Measurements from ENCODE around the gene FARS2.

FARS2 gene

DNA sequence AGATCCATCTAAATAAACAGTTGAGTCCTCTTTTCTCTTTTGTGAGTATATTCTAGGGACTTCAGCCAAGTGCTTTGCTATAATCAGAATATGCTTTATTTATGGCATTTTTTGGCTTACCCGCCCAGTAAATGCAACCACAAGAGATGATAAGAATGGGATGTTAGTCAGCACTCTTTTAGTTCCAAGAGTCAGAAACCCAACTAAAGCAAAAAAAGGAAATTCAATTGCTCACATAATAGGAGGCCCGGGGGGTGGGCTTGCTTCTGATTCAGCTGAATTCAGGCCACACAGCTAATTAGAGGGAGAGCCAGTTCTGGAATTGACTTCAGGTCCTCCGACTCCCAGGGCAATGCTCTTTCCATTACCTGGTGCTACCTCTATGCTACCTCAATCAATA, 250.6 kb downstream of the FARS2 start:
- ChIA-PET CTCF (no interaction called here), POLR2A (no interaction called here)
- DNase-seq (ENCODE audit: extremely low spot score), result no peak
- TF ChIP-seq FOXK2 (IDR thresholded peaks at IDR 0.05), result no peak
- TF ChIP-seq LEF1 (IDR thresholded peaks at IDR 0.05; ENCODE audit: borderline replicate concordance), result no peak
- TF ChIP-seq CTBP1 (IDR thresholded peaks at IDR 0.05; ENCODE audit: borderline replicate concordance), result no peak
- TF ChIP-seq, protein P1, sequence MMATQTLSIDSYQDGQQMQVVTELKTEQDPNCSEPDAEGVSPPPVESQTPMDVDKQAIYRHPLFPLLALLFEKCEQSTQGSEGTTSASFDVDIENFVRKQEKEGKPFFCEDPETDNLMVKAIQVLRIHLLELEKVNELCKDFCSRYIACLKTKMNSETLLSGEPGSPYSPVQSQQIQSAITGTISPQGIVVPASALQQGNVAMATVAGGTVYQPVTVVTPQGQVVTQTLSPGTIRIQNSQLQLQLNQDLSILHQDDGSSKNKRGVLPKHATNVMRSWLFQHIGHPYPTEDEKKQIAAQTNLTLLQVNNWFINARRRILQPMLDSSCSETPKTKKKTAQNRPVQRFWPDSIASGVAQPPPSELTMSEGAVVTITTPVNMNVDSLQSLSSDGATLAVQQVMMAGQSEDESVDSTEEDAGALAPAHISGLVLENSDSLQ (IDR thresholded peaks at IDR 0.05), result no peak
- TF ChIP-seq ELF4 (IDR thresholded peaks at IDR 0.05), result no peak
- TF ChIP-seq SP1 (IDR thresholded peaks at IDR 0.05), result no peak
- TF ChIP-seq FOXA1 (IDR thresholded peaks at IDR 0.05), result no peak
- TF ChIP-seq SUZ12 (IDR thresholded peaks at IDR 0.05), result no peak
- no peak for TF ChIP-seq ZNF384 (IDR thresholded peaks at IDR 0.05)
- TF ChIP-seq BHLHE40 (IDR thresholded peaks at IDR 0.05; ENCODE audit: borderline replicate concordance), result no peak
- TF ChIP-seq FOXM1 (IDR thresholded peaks at IDR 0.05; ENCODE audit: borderline replicate concordance), result no peak
- no peak for TF ChIP-seq ARNT (IDR thresholded peaks at IDR 0.05)
- no peak for TF ChIP-seq NFRKB (IDR thresholded peaks at IDR 0.05)
- no peak for TF ChIP-seq TARDBP (IDR thresholded peaks at IDR 0.05)
- no peak for TF ChIP-seq L3MBTL2 (conservative IDR thresholded peaks at IDR 0.05)
- no peak for TF ChIP-seq HDGF (IDR thresholded peaks at IDR 0.05; ENCODE audit: borderline replicate concordance)

DNA sequence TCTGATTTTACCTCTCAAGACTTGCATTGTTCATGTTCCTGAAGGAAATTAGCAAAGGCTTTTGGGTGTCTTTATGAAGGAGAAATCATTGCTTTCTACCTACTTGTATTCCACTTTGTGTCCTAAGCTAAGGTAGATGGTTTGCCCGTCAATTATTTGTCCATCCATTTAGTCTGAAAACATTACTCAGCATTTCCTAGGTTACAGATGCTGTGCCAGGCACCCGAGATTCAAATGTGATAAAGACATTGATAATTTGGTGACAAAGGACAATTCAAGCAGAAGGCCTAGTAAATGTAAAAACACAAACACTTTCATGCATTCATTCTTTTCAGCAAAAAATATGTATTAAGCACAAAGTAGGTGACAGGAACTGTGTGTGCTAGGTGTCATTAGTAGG, 251.1 kb downstream of the FARS2 start:
- CTCF ChIA-PET, result no interaction called here
- TF ChIP-seq LEF1 (IDR thresholded peaks at IDR 0.05; ENCODE audit: borderline replicate concordance) (no peak), ZNF384 (IDR thresholded peaks at IDR 0.05) (no peak), BHLHE40 (IDR thresholded peaks at IDR 0.05; ENCODE audit: borderline replicate concordance) (no peak), CTBP1 (IDR thresholded peaks at IDR 0.05; ENCODE audit: borderline replicate concordance) (no peak), HDGF (IDR thresholded peaks at IDR 0.05; ENCODE audit: borderline replicate concordance) (no peak), ELF4 (IDR thresholded peaks at IDR 0.05) (no peak), TARDBP (IDR thresholded peaks at IDR 0.05) (no peak), FOXK2 (IDR thresholded peaks at IDR 0.05) (no peak)
- TF ChIP-seq, protein P1 (IDR thresholded peaks at IDR 0.05), result no peak
- DNase-seq (ENCODE audit: extremely low spot score), result no peak
- POLR2A ChIA-PET, result no interaction called here

DNA sequence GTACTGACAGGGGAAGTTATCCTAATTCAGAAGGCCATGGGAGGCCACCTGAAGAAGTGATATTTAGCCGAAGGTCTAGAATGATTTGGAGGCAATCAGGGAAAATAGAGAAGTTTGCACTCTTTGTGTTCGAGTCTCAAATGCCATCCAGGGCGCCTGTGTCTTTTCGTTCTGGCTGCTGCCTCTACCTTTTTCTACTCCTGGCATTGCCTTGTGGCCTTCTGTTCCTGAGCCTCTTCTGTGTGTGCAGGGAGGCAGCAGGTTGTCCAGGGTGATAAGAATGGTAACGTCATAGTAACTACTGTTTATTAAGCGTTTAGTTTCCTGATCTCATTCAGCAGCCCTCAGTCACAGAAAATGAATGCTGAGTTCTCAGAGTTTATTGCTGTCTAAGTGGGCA, 252.1 kb downstream of the FARS2 start:
- ChIA-PET CTCF (no interaction called here), POLR2A (no interaction called here)
- no peak for TF ChIP-seq ELF4 (IDR thresholded peaks at IDR 0.05)
- TF ChIP-seq FOXK2 (IDR thresholded peaks at IDR 0.05), result no peak
- no peak for DNase-seq (ENCODE audit: extremely low spot score)

DNA sequence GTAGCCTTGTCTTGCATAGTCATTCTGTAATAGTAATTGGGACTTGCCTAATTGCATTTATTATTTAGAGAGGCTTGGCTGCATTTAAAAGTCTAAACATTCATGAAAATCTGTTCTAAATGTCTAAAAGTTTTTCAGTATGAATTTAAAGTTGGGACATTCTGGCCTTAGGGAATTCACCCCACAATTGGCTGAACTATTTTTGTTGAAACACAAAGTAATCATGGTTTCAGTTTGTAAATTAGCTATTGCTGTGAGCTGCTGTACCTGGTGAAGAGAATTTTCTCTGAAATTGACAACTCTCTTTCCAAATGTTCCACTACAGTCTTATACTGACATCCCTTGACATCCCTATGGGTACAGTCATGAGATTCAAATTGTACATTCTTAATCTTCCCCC, 253.0 kb downstream of the FARS2 start:
- no peak for DNase-seq (ENCODE audit: extremely low spot score)
- TF ChIP-seq HDGF (IDR thresholded peaks at IDR 0.05; ENCODE audit: borderline replicate concordance) (no peak), FOXK2 (IDR thresholded peaks at IDR 0.05) (no peak), TARDBP (IDR thresholded peaks at IDR 0.05) (no peak), ELF4 (IDR thresholded peaks at IDR 0.05) (no peak), FOXM1 (IDR thresholded peaks at IDR 0.05; ENCODE audit: borderline replicate concordance) (no peak), FOXA1 (IDR thresholded peaks at IDR 0.05) (no peak)

DNA sequence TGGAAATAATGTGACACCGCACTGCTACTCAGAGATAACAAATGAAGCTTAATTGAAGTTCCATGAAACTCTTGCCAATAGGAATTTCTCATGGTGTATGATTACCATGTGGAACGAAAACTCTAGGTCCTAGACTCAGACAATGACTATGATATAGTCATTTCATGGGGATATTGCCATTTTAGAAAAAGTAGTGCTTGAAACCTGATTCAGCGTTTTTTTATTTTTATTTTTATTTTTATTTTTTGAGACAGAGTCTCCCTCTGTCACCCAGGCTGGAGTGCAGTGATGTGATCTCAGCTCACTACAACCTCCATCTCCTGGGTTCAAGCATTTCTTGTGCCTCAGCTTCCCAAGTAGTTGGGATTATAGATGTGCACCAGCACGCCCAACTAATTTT, 253.9 kb downstream of the FARS2 start:
- TF ChIP-seq SP1 (IDR thresholded peaks at IDR 0.05) (no peak), FOXA1 (IDR thresholded peaks at IDR 0.05) (no peak), TARDBP (IDR thresholded peaks at IDR 0.05) (no peak), BHLHE40 (IDR thresholded peaks at IDR 0.05; ENCODE audit: borderline replicate concordance) (no peak), L3MBTL2 (conservative IDR thresholded peaks at IDR 0.05) (no peak), FOXK2 (IDR thresholded peaks at IDR 0.05) (no peak), ZNF384 (IDR thresholded peaks at IDR 0.05) (no peak), ELF4 (IDR thresholded peaks at IDR 0.05) (no peak), LEF1 (IDR thresholded peaks at IDR 0.05; ENCODE audit: borderline replicate concordance) (no peak), CTBP1 (IDR thresholded peaks at IDR 0.05; ENCODE audit: borderline replicate concordance) (no peak), HDGF (IDR thresholded peaks at IDR 0.05; ENCODE audit: borderline replicate concordance) (no peak), NFRKB (IDR thresholded peaks at IDR 0.05) (no peak), SUZ12 (IDR thresholded peaks at IDR 0.05) (no peak), ARNT (IDR thresholded peaks at IDR 0.05) (no peak), FOXM1 (IDR thresholded peaks at IDR 0.05; ENCODE audit: borderline replicate concordance) (no peak)
- TF ChIP-seq, protein P1 (IDR thresholded peaks at IDR 0.05), result no peak
- ChIA-PET CTCF (no interaction called here), POLR2A (no interaction called here)
- DNase-seq (ENCODE audit: extremely low spot score), result no peak

More for the DNA sequence above, 253.0 kb downstream of the FARS2 start:
- POLR2A ChIA-PET, result no interaction called here
- CTCF ChIA-PET, result no interaction called here

DNA sequence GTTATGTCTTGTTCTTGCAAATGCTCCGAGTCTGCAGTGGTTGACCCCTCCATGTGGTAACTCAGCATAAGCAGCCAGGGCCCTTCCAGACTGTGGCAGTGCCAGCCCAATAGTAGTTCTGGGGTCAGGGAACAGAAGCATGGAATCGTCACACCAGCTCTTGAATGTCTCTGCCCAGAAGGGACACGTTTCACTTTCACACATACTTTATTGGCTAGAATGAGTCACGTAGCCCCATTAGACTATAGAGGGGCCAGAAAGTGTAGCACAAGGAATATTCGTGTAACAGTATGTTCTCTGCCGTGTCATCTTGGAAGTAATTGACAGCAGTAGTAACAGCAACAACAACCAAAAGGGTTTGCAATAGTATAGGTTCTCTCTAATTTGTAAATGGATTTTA, 254.7 kb downstream of the FARS2 start:
- no peak for DNase-seq (ENCODE audit: extremely low spot score)
- CTCF ChIA-PET, result no interaction called here
- TF ChIP-seq CTBP1 (IDR thresholded peaks at IDR 0.05; ENCODE audit: borderline replicate concordance), result no peak
- TF ChIP-seq FOXA1 (IDR thresholded peaks at IDR 0.05), result no peak
- no peak for TF ChIP-seq SP1 (IDR thresholded peaks at IDR 0.05)
- TF ChIP-seq FOXK2 (IDR thresholded peaks at IDR 0.05), result no peak
- TF ChIP-seq LEF1 (IDR thresholded peaks at IDR 0.05; ENCODE audit: borderline replicate concordance), result no peak
- TF ChIP-seq TARDBP (IDR thresholded peaks at IDR 0.05), result no peak
- TF ChIP-seq FOXM1 (IDR thresholded peaks at IDR 0.05; ENCODE audit: borderline replicate concordance), result no peak
- TF ChIP-seq BHLHE40 (IDR thresholded peaks at IDR 0.05; ENCODE audit: borderline replicate concordance), result no peak
- no peak for TF ChIP-seq ZNF384 (IDR thresholded peaks at IDR 0.05)
- TF ChIP-seq, protein P1 (IDR thresholded peaks at IDR 0.05), result no peak
- TF ChIP-seq NFRKB (IDR thresholded peaks at IDR 0.05), result no peak
- no peak for TF ChIP-seq SUZ12 (IDR thresholded peaks at IDR 0.05)
- TF ChIP-seq HDGF (IDR thresholded peaks at IDR 0.05; ENCODE audit: borderline replicate concordance), result no peak
- no peak for TF ChIP-seq L3MBTL2 (conservative IDR thresholded peaks at IDR 0.05)
- TF ChIP-seq ELF4 (IDR thresholded peaks at IDR 0.05), result no peak
- no peak for TF ChIP-seq ARNT (IDR thresholded peaks at IDR 0.05)
- POLR2A ChIA-PET, result no interaction called here
